Measurements from ENCODE around the gene ZNF396.

The ZNF396 gene

GRCh38 chr18:35415511-35416073, 38.5 kb upstream of the ZNF396 start:
- Histone ChIP-seq H4K20me1 (ENCODE audit: insufficient read depth, low read length) (no peaks in the 10 kb centered on the region), H3K9me2 (replicated peaks; ENCODE audit: insufficient read depth, low read length) (no peaks in the 10 kb centered on the region), H3K4me3 (ENCODE audit: low read length) (no peak overlapping the region), H3K9ac (ENCODE audit: low read length) (no peak overlapping the region), H2AFZ (ENCODE audit: low read length) (no peak overlapping the region), H3K27ac (ENCODE audit: low read length) (no peak overlapping the region), H3K36me3 (replicated peaks; ENCODE audit: insufficient read depth, low read length) (no peaks in the 10 kb centered on the region), H3K9me3 (replicated peaks; ENCODE audit: insufficient read depth, low read length) (no peaks in the 10 kb centered on the region), H3F3A (ENCODE audit: insufficient read depth, low read length) (no peaks in the 10 kb centered on the region), H3K79me2 (ENCODE audit: low read length) (no peaks in the 10 kb centered on the region), H3K4me2 (ENCODE audit: low read depth, low read length) (no peak overlapping the region), H3K27me3 (replicated peaks; ENCODE audit: insufficient read depth, low read length) (no peaks in the 10 kb centered on the region), H3K4me1 (ENCODE audit: low read length) (no peaks in the 10 kb centered on the region)
- TF ChIP-seq EZH2 (optimal IDR thresholded peaks at IDR 0.05; ENCODE audit: low read depth, low read length), result no peak
- no peak for TF ChIP-seq CTCF (IDR thresholded peaks at IDR 0.05; ENCODE audit: low read length)
- DNase-seq, result no peak

- Histone ChIP-seq H4K20me1 (ENCODE audit: insufficient read depth, low read length) (no peaks in the 10 kb centered on the region), H3K27me3 (replicated peaks; ENCODE audit: insufficient read depth, low read length) (no peaks in the 10 kb centered on the region), H3F3A (ENCODE audit: insufficient read depth, low read length) (no peaks in the 10 kb centered on the region), H3K27ac (ENCODE audit: low read length) (no peak overlapping the region), H3K36me3 (replicated peaks; ENCODE audit: insufficient read depth, low read length) (no peaks in the 10 kb centered on the region), H3K79me2 (ENCODE audit: low read length) (no peaks in the 10 kb centered on the region), H3K4me2 (ENCODE audit: low read depth, low read length) (no peak overlapping the region), H3K4me3 (ENCODE audit: low read length) (no peak overlapping the region), H3K4me1 (ENCODE audit: low read length) (no peaks in the 10 kb centered on the region), H2AFZ (ENCODE audit: low read length) (no peak overlapping the region), H3K9me2 (replicated peaks; ENCODE audit: insufficient read depth, low read length) (no peaks in the 10 kb centered on the region), H3K9ac (ENCODE audit: low read length) (no peak overlapping the region), H3K9me3 (replicated peaks; ENCODE audit: insufficient read depth, low read length) (no peaks in the 10 kb centered on the region)
- TF ChIP-seq EZH2phosphoT487 (IDR thresholded peaks at IDR 0.05; ENCODE audit: low read length) (no peak), EZH2 (optimal IDR thresholded peaks at IDR 0.05; ENCODE audit: low read depth, low read length) (no peak)
- DNase-seq, result no peak
These were observed 36.0 kb upstream of the ZNF396 start for GRCh38 chr18:35413163-35413511.

- H3F3A ChIP-seq (ENCODE audit: insufficient read depth, low read length), result no peaks in the 10 kb centered on the region
- no peak for DNase-seq
- no peaks in the 10 kb centered on the region for H3K36me3 ChIP-seq (replicated peaks; ENCODE audit: insufficient read depth, low read length)
- H3K9me2 ChIP-seq (replicated peaks; ENCODE audit: insufficient read depth, low read length), result no peaks in the 10 kb centered on the region
- H3K27me3 ChIP-seq (replicated peaks; ENCODE audit: insufficient read depth, low read length), result no peaks in the 10 kb centered on the region
- H3K27ac ChIP-seq (ENCODE audit: low read length), result no peak overlapping the region
- H3K4me3 ChIP-seq (ENCODE audit: low read length), result no peak overlapping the region
- no peaks in the 10 kb centered on the region for H3K9me3 ChIP-seq (replicated peaks; ENCODE audit: insufficient read depth, low read length)
- H3K79me2 ChIP-seq (ENCODE audit: low read length), result no peaks in the 10 kb centered on the region
- no peak overlapping the region for H3K4me2 ChIP-seq (ENCODE audit: low read depth, low read length)
- no peaks in the 10 kb centered on the region for H4K20me1 ChIP-seq (ENCODE audit: insufficient read depth, low read length)
- no peaks in the 10 kb centered on the region for H3K4me1 ChIP-seq (ENCODE audit: low read length)
- TF ChIP-seq EZH2 (optimal IDR thresholded peaks at IDR 0.05; ENCODE audit: low read depth, low read length) (no peak), CTCF (IDR thresholded peaks at IDR 0.05; ENCODE audit: low read length) (no peak), EZH2phosphoT487 (IDR thresholded peaks at IDR 0.05; ENCODE audit: low read length) (no peak)
- H3K9ac ChIP-seq (ENCODE audit: low read length), result no peak overlapping the region
- no peak overlapping the region for H2AFZ ChIP-seq (ENCODE audit: low read length)
These were observed 34.7 kb upstream of the ZNF396 start for GRCh38 chr18:35411625-35412351.

GRCh38 chr18:35410561-35410960, 33.4 kb upstream of the ZNF396 start:
- no peak for DNase-seq
- no peak overlapping the region for H3K4me2 ChIP-seq (ENCODE audit: low read depth, low read length)
- H3K4me3 ChIP-seq (ENCODE audit: low read length), result no peak overlapping the region

More at GRCh38 chr18:35410561-35410960, 33.4 kb upstream of the ZNF396 start:
- TF ChIP-seq EZH2 (optimal IDR thresholded peaks at IDR 0.05; ENCODE audit: low read depth, low read length), result no peak
- Histone ChIP-seq H3F3A (ENCODE audit: insufficient read depth, low read length) (no peaks in the 10 kb centered on the region), H3K27ac (ENCODE audit: low read length) (no peak overlapping the region), H3K79me2 (ENCODE audit: low read length) (no peaks in the 10 kb centered on the region), H3K9me2 (replicated peaks; ENCODE audit: insufficient read depth, low read length) (no peaks in the 10 kb centered on the region), H4K20me1 (ENCODE audit: insufficient read depth, low read length) (no peaks in the 10 kb centered on the region), H3K27me3 (replicated peaks; ENCODE audit: insufficient read depth, low read length) (no peaks in the 10 kb centered on the region), H2AFZ (ENCODE audit: low read length) (no peak overlapping the region), H3K4me1 (ENCODE audit: low read length) (no peaks in the 10 kb centered on the region), H3K36me3 (replicated peaks; ENCODE audit: insufficient read depth, low read length) (no peaks in the 10 kb centered on the region), H3K9me3 (replicated peaks; ENCODE audit: insufficient read depth, low read length) (no peaks in the 10 kb centered on the region), H3K9ac (ENCODE audit: low read length) (no peak overlapping the region)
